Measurements from ENCODE around the gene NIT1.
A peak's percentile ranks its signal among the peaks of the same experiment; 100 is the strongest.

NIT1 gene

GRCh38 chr1:161153682-161154337 lies 35.9 kb downstream of the NIT1 start, which contains the start of gene UFC1:
Gene UFC1, plus strand, starts transcription at chr1:161153978. Its CDS starts 20 bp downstream, at chr1:161153998.
- peak; percentile 86 to 94 (median 92) for DNase-seq

GRCh38 chr1:161157867-161158266 lies 40.0 kb downstream of the NIT1 start:
- DNase-seq: no peak

- DNase-seq: no peak
Observed at GRCh38 chr1:161158316-161159010, 40.6 kb downstream of the NIT1 start.

GRCh38 chr1:161159087-161159912 lies 41.4 kb downstream of the NIT1 start, which contains the start of gene USP21:
Gene USP21, plus strand, starts transcription at chr1:161159500. Its CDS starts 1,141 bp downstream, at chr1:161160641.
- DNase-seq: peak; percentile 91 to 97 (median 94)

GRCh38 chr1:161159913-161160243 lies 42.0 kb downstream of the NIT1 start:
- no peak for DNase-seq

- DNase-seq: no peak
Observed at GRCh38 chr1:161160671-161161145, 42.8 kb downstream of the NIT1 start.

GRCh38 chr1:161161652-161162051 lies 43.7 kb downstream of the NIT1 start:
- no peak for DNase-seq

- no peak for DNase-seq
Observed at GRCh38 chr1:161162052-161162451, 44.1 kb downstream of the NIT1 start.

- no peak for DNase-seq
Observed at GRCh38 chr1:161162806-161163205, 44.9 kb downstream of the NIT1 start.

- DNase-seq: no peak
Observed at GRCh38 chr1:161163793-161164192, 45.9 kb downstream of the NIT1 start.

GRCh38 chr1:161164901-161165610 lies 47.2 kb downstream of the NIT1 start:
- no peak for DNase-seq

GRCh38 chr1:161165742-161166668 lies 48.1 kb downstream of the NIT1 start, which contains the start of gene PPOX:
Gene PPOX, plus strand, starts transcription at chr1:161166426. Its CDS starts 422 bp downstream, at chr1:161166848.
- DNase-seq: peak; percentile 95 to 98 (median 96)

- no peak for DNase-seq
Observed at GRCh38 chr1:161166669-161167548, 49.0 kb downstream of the NIT1 start.

GRCh38 chr1:161168906-161169305 lies 51.0 kb downstream of the NIT1 start:
- DNase-seq: no peak

Measured in suppressor macrophage (primary cell).